Gastrocnemius medialis (tissue), 4 donors: Measurements from ENCODE around the gene ZNF556. TPM values are rescaled to one million over a fixed set of nuclear protein-coding genes. Genes with fewer than 3 reads are reported as not detected.

Experiments used
- ATAC-seq, 2 donors: fragments of 150-250 bp; one replicate each; pipeline ENCODE4 v1.9.1; 2016
- DNase-seq, 2 donors: peaks; one replicate each; pipeline ENCODE4 v3.0.0-alpha.2; 2019
- H3K27ac ChIP-seq, 4 donors: fragments of 200-600 bp; sonication (generic); 1 replicate in 1 of 4; 2 replicates in 3 of 4; pipeline ENCODE4 v1.5.1; 2016 to 2018; ENCODE audit warnings: mild to moderate bottlenecking in 2 of 4, moderate library complexity in 1 of 4
- H3K27me3 ChIP-seq, 3 donors: fragments of 200-600 bp; sonication (generic) in 2 of 3; 1 replicate in 1 of 3; 2 replicates in 2 of 3; pipeline versions ENCODE4 v1.5.1 to v1.6.0; 2016 to 2019; ENCODE audit warnings: mild to moderate bottlenecking in 1 of 3, moderate library complexity in 1 of 3
- H3K36me3 ChIP-seq, 2 donors: fragments of 200-600 bp; sonication (generic) in 1 of 2; one replicate each; pipeline ENCODE4 v1.5.1; 2017 to 2018
- H3K4me1 ChIP-seq, 2 donors: fragments of 200-600 bp; sonication (generic) in 1 of 2; one replicate each; pipeline ENCODE4 v1.5.1; 2016 to 2017; ENCODE audit warnings: mild to moderate bottlenecking in 2 of 2
- H3K4me3 ChIP-seq, 4 donors: fragments of 200-600 bp; sonication (generic) in 3 of 4; 1 replicate in 1 of 4; 2 replicates in 3 of 4; pipeline ENCODE4 v1.5.1; 2016 to 2019; ENCODE audit warnings: mild to moderate bottlenecking in 2 of 4
- H3K9me3 ChIP-seq, 3 donors: fragments of 200-600 bp; sonication (generic) in 2 of 3; 1 replicate in 1 of 3; 2 replicates in 2 of 3; pipeline ENCODE4 v1.5.1; 2016 to 2019
- CTCF ChIP-seq, 5 experiments: fragments of 450-650 bp in 3 of 5; fragments of 200-600 bp in 2 of 5; sonication (generic) in 2 of 5; IDR thresholded peaks in 4 of 5; conservative IDR thresholded peaks in 1 of 5; 1 replicate in 4 of 5; 2 replicates in 1 of 5; pipeline ENCODE4 v1.5.1; 2016 to 2019; ENCODE audit warnings: antibody characterized with exemption in 5 of 5, mild to moderate bottlenecking in 3 of 5, moderate library complexity in 3 of 5
- POLR2A ChIP-seq, 2 donors: fragments of 450-650 bp; IDR thresholded peaks; one replicate each; pipeline ENCODE4 v1.6.1; 2017; ENCODE audit warnings: antibody characterized with exemption in 2 of 2, mild to moderate bottlenecking in 2 of 2, moderate library complexity in 2 of 2
- in situ Hi-C, 4 donors: fragments of 200-750 bp; cut with MboI; loops; one replicate each; pipeline versions ENCODE4 v1.15.0 to v1.8.0; 2017; ENCODE audit warnings: low sequenced_read_pairs in 4 of 4
- intact Hi-C: fragments of 100-400 bp; cut with DNase I; formaldehyde crosslinking; loops from one replicate; pipeline ENCODE4 v1.15.1; 2023; ENCODE audit warnings: low total_unique reads
- total RNA-seq, 4 donors: library from RNA; depleted of rRNA; stranded (reverse); fragments of >200 nt; gene quantifications; one replicate each; pipeline versions ENCODE4 v1.1.0 to v1.2.3, GENCODE V29; 2016

Gene ZNF556
- under 1 TPM in 2 of 4 donors, not detected in 2; 0.26 to 0.34 TPM for total RNA-seq

- Histone ChIP-seq H3K9me3 (no peaks in the 10 kb centered on the region), H3K36me3 (no peaks in the 10 kb centered on the region), H3K27ac (peak within 1 kb of the TSS in 3 of 4 donors; percentile 37 to 74 (median 74)), H3K4me3 (peak within 1 kb of the TSS in 3 of 4 donors; percentile 50 to 56 (median 52)), H3K27me3 (no peaks in the 10 kb centered on the region), H3K4me1 (no peaks in the 10 kb centered on the region)
- ATAC-seq (peak; percentile 98), DNase-seq (peak; percentile 55 to 84)
- in situ Hi-C loops: no loop called here
- TF ChIP-seq CTCF (IDR thresholded peaks at IDR 0.05 in 4 of 5, conservative IDR thresholded peaks at IDR 0.05 in 1 of 5) (peak in 1 of 5 experiments; percentile 12), POLR2A (IDR thresholded peaks at IDR 0.05) (peak; percentile 35 to 37)
- intact Hi-C loops: no loop called here
These were observed at the start of gene ZNF556 for GRCh38 chr19:2867025-2867991. Gene ZNF556, plus strand, starts transcription at chr19:2867335. Its CDS starts 87 bp downstream, at chr19:2867422.

- H3K4me1 ChIP-seq: peaks cover 0 to 8% of the 10 kb centered on the region in 2 donors
- peak; percentile 97 for TF ChIP-seq CTCF (IDR thresholded peaks at IDR 0.05 in 4 of 5, conservative IDR thresholded peaks at IDR 0.05 in 1 of 5)
- peak in 1 of 2 donors; percentile 35 for TF ChIP-seq POLR2A (IDR thresholded peaks at IDR 0.05)
- no peaks in the 10 kb centered on the region for H3K9me3 ChIP-seq
- peak within 1 kb of the TSS; percentile 36 to 78 (median 62) for H3K27ac ChIP-seq
- intact Hi-C loops (loop anchor here (1.0 kb wide), 2 partner anchors 22 to 34 kb away; partner anchors contain the start of genes THOP1 and ZNF555), in situ Hi-C loops (loop anchor here in 1 of 4 donors (10.0 kb wide), 1 partner anchor 55 kb away; no protein-coding TSS in a partner anchor)
- no peaks in the 10 kb centered on the region for H3K27me3 ChIP-seq
- H3K4me3 ChIP-seq: peak within 1 kb of the TSS; percentile 64 to 83 (median 74)
- peak; percentile 93 to 95 for DNase-seq
- ATAC-seq: peak; percentile 91 to 95
- peaks cover 0 to 14% of the 10 kb centered on the region in 2 donors for H3K36me3 ChIP-seq
These were observed 47.5 kb upstream of the ZNF556 start, which contains the start of gene ZNF554 for GRCh38 chr19:2819540-2820111. Gene ZNF554, plus strand, starts transcription at chr19:2819868. Its CDS starts 204 bp downstream, at chr19:2820072.

- intact Hi-C loops: no loop called here
- peaks cover 0 to 14% of the 10 kb centered on the region in 2 donors for H3K36me3 ChIP-seq
- in situ Hi-C loops: loop anchor here in 1 of 4 donors (10.0 kb wide), 1 partner anchor 55 kb away; no protein-coding TSS in a partner anchor
- H3K9me3 ChIP-seq: no peaks in the 10 kb centered on the region
- no peak for TF ChIP-seq CTCF (IDR thresholded peaks at IDR 0.05 in 4 of 5, conservative IDR thresholded peaks at IDR 0.05 in 1 of 5)
- no peak for TF ChIP-seq POLR2A (IDR thresholded peaks at IDR 0.05)
- peak overlapping the region; percentile 36 to 78 (median 62) for H3K27ac ChIP-seq
- H3K27me3 ChIP-seq: no peaks in the 10 kb centered on the region
- DNase-seq (no peak), ATAC-seq (peak; percentile 18)
- H3K4me3 ChIP-seq: peak overlapping the region; percentile 64 to 83 (median 74)
- peaks cover 0 to 8% of the 10 kb centered on the region in 2 donors for H3K4me1 ChIP-seq
These were observed 46.9 kb upstream of the ZNF556 start for GRCh38 chr19:2820112-2820702.

- no peaks in the 10 kb centered on the region for H3K27me3 ChIP-seq
- H3K27ac ChIP-seq: no peak overlapping the region
- H3K9me3 ChIP-seq: no peaks in the 10 kb centered on the region
- no peak overlapping the region for H3K4me3 ChIP-seq
- in situ Hi-C loops: loop anchor here in 1 of 4 donors (10.0 kb wide), 1 partner anchor 52 kb away; no protein-coding TSS in a partner anchor
- peaks cover 0 to 19% of the 10 kb centered on the region in 2 donors for H3K36me3 ChIP-seq
- ATAC-seq (no peak), DNase-seq (no peak)
- no peak for TF ChIP-seq CTCF (IDR thresholded peaks at IDR 0.05 in 4 of 5, conservative IDR thresholded peaks at IDR 0.05 in 1 of 5)
- TF ChIP-seq POLR2A (IDR thresholded peaks at IDR 0.05): no peak
- intact Hi-C loops: no loop called here
- H3K4me1 ChIP-seq: peaks cover 0 to 8% of the 10 kb centered on the region in 2 donors
These were observed 44.3 kb upstream of the ZNF556 start for GRCh38 chr19:2822846-2823245.
